ENCODE data around the gene LCA5.

The LCA5 gene

DNA sequence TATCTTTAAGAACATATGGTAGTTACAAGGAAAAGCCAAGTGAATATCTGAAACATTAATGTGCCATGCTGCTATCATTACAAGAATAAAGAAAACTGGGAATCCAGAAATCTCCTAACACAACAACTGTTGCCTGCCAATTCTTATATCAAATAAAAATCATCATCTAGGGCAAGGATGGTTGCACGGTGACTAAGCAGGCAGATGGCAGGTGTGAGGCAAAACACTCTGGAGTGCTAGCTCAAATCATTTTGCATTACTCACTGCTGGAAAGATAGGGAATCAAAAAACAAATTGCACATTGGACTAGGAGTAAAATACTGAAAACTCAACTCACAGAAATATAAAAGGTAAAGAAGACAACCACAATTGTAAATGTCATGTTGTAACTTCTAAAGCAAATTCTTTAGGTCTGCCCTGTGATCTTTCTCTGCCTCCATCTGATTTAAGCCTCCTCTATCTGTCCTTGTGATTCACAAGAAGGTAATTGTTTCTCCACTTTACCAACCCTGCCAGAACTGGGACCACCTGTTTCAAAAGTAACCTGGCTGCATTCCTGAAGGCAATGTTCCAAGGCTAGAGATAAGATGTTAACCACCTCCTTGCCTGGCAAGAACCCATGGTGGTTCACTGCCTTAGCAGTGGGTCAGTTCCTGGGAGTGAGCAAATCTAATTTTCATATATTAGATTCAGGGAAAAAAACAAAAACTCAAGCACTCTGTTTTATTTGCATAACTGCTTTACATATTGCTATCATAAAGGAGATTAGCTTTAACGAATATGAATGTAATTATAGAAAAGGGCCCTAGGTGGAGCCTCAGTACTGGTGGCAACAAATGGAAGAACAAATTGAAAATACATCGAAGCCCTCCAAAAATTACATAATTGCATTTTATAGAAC is 33.1 kb upstream of the LCA5 start:
- peak; percentile 57 for DNase-seq (ENCODE audit: low read depth)
- no peak overlapping the region for H3K4me3 ChIP-seq (replicated peaks; ENCODE audit: low read depth, low read length)
- TF ChIP-seq CTCF (IDR thresholded peaks at IDR 0.05; ENCODE audit: low read length, missing control alignments): peak; percentile 69

GRCh38 chr6:79568996-79569395 is 31.8 kb upstream of the LCA5 start:
- TF ChIP-seq CTCF (IDR thresholded peaks at IDR 0.05; ENCODE audit: low read length, missing control alignments): no peak
- no peak for DNase-seq (ENCODE audit: low read depth)
- H3K4me3 ChIP-seq (replicated peaks; ENCODE audit: low read depth, low read length): no peak overlapping the region

GRCh38 chr6:79564636-79565035 is 27.4 kb upstream of the LCA5 start:
- H3K4me3 ChIP-seq (replicated peaks; ENCODE audit: low read depth, low read length): no peak overlapping the region
- DNase-seq (ENCODE audit: low read depth): no peak
- TF ChIP-seq CTCF (IDR thresholded peaks at IDR 0.05; ENCODE audit: low read length, missing control alignments): no peak

DNA sequence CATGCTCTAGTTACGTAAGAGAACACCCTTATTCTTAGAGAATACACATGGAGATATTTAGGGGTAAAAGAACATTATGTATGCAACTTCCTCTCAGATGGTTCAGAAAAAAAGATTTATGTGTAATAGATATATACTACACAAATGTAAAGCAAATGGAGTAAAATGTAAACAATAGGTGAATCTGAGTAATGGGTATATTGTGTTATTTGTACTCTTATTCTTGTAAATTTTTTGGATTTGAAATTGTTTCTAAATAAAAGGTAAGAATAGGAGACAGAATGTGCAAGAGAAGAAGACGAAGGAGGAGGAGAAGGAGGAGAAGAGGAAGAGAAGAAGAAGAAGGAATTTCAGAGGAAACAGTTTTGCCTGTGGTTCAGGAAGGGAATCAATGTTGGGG is 22.5 kb upstream of the LCA5 start:
- DNase-seq (ENCODE audit: low read depth): no peak
- TF ChIP-seq CTCF (IDR thresholded peaks at IDR 0.05; ENCODE audit: low read length, missing control alignments): no peak
- no peak overlapping the region for H3K4me3 ChIP-seq (replicated peaks; ENCODE audit: low read depth, low read length)

- no peak overlapping the region for H3K4me3 ChIP-seq (replicated peaks; ENCODE audit: low read depth, low read length)
- TF ChIP-seq CTCF (IDR thresholded peaks at IDR 0.05; ENCODE audit: low read length, missing control alignments): no peak
- no peak for DNase-seq (ENCODE audit: low read depth)
These were observed 20.6 kb upstream of the LCA5 start for GRCh38 chr6:79557673-79558467.

- no peak overlapping the region for H3K4me3 ChIP-seq (replicated peaks; ENCODE audit: low read depth, low read length)
- TF ChIP-seq CTCF (IDR thresholded peaks at IDR 0.05; ENCODE audit: low read length, missing control alignments): no peak
- DNase-seq (ENCODE audit: low read depth): no peak
These were observed 17.1 kb upstream of the LCA5 start for GRCh38 chr6:79554305-79554704.
